ENCODE measurements around the gene NCKAP5L.
A peak's percentile ranks its signal among the peaks of the same experiment; 100 is the strongest.

The NCKAP5L gene

DNA sequence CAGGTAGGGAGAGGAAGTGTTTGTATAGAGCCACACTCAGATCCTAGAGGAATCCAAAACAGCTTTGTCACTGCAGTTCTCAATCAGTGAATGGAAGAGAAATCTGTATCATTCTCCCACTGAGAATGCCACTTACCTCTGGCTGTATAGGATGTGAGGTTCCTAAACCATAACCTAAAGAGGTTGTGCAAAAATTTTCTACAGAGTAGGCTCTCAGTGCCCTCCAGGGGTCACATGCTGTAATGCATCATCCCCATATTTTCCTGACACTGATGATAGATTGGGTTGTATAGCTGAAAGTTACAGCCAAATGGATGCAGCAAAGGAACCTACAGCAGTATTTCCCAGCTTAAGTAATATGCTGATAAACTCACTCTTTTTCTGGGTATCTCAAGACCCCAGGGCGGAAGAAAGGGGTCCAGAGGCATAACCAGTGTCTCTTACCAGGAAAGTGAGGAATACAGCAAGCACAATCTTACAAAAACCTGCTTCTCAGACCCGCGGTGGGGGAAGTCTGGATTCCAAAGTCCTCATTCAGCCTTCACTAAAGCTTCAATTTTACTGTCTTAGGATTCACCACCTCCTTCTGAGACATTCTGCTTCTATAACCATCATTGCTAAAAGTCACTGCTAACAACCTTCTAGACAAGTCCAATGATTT lies 10.9 kb upstream of the NCKAP5L start:
- TF ChIP-seq, protein P1, sequence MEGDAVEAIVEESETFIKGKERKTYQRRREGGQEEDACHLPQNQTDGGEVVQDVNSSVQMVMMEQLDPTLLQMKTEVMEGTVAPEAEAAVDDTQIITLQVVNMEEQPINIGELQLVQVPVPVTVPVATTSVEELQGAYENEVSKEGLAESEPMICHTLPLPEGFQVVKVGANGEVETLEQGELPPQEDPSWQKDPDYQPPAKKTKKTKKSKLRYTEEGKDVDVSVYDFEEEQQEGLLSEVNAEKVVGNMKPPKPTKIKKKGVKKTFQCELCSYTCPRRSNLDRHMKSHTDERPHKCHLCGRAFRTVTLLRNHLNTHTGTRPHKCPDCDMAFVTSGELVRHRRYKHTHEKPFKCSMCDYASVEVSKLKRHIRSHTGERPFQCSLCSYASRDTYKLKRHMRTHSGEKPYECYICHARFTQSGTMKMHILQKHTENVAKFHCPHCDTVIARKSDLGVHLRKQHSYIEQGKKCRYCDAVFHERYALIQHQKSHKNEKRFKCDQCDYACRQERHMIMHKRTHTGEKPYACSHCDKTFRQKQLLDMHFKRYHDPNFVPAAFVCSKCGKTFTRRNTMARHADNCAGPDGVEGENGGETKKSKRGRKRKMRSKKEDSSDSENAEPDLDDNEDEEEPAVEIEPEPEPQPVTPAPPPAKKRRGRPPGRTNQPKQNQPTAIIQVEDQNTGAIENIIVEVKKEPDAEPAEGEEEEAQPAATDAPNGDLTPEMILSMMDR (IDR thresholded peaks at IDR 0.05; ENCODE audit: control extremely low read depth, extremely low read depth, low read depth, missing control alignments): peak; percentile 72
- DNase-seq (ENCODE audit: extremely low spot score): peak; percentile 52
- POLR2A ChIA-PET: interaction anchor here (1.1 kb wide), 1 partner anchor 98 kb away, joined by 4 read pairs; no protein-coding TSS in a partner anchor
- CTCF ChIA-PET: interaction anchor here (0.7 to 7.2 kb wide), 33 partner anchors 11 to 203 kb away, joined by 3 to 81 read pairs (median 5); partner anchors contain the start of genes NCKAP5L and TMBIM6

DNA sequence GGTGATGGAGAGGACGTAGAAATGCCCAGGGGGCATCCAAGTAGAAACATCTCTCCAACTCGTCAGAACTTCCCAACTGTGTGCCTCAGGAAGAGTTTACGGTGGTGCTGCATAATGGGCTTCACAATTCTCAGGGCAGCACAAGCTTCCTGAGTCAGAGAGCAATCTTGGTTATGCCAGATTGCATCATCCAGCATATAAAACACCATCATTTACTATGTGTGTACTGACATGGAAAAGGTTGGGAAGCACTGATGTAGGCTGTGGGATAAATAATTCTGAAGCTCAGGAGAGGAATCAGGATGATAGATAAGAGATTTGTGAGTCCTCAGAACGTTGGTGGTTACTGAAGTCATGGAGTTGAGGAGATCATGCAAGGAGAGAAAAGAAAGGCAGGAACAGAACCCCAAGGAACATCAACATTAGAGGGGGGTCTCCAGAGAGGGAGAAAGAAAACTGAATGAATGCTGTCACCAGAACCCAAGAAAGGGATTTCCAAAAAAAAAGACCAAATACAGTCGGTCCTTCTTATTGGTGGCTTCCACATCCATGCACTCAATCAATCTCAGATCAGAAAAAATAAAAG lies 4.7 kb upstream of the NCKAP5L start:
- TF ChIP-seq, protein P1 (IDR thresholded peaks at IDR 0.05; ENCODE audit: control extremely low read depth, extremely low read depth, low read depth, missing control alignments): no peak
- DNase-seq (ENCODE audit: extremely low spot score): no peak
- ChIA-PET CTCF (interaction anchor here (1.2 to 2.3 kb wide), 4 partner anchors 18 to 92 kb away, joined by 3 to 8 read pairs (median 6); partner anchors contain the start of gene TMBIM6), POLR2A (no interaction called here)

DNA sequence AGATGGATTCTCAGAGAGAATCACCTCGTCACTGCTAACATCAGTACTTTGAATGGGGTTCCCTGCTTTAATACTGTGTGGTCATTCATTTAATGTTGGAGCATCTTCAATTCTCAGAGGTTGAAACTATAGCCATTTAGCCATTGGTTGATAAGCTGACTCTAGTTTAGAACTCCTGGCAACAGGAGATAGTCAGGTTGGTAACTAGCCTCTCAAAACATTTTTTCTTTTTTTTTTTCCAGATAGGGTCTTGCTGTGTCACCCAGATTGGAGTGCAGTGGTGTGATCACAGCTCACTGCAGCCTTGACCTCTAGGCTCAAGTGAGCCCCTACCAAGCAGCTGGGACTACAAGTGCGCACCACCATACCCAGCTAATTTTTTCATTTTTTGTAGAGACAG lies 3.5 kb upstream of the NCKAP5L start:
- CTCF ChIA-PET: interaction anchor here (1.0 to 2.3 kb wide), 7 partner anchors 12 to 136 kb away, joined by 3 to 8 read pairs (median 4); partner anchors contain the start of gene TMBIM6
- POLR2A ChIA-PET: interaction anchor here (0.6 kb wide), 1 partner anchor 114 kb away, joined by 4 read pairs; no protein-coding TSS in a partner anchor
- TF ChIP-seq, protein P1 (IDR thresholded peaks at IDR 0.05; ENCODE audit: control extremely low read depth, extremely low read depth, low read depth, missing control alignments): no peak
- DNase-seq (ENCODE audit: extremely low spot score): no peak

DNA sequence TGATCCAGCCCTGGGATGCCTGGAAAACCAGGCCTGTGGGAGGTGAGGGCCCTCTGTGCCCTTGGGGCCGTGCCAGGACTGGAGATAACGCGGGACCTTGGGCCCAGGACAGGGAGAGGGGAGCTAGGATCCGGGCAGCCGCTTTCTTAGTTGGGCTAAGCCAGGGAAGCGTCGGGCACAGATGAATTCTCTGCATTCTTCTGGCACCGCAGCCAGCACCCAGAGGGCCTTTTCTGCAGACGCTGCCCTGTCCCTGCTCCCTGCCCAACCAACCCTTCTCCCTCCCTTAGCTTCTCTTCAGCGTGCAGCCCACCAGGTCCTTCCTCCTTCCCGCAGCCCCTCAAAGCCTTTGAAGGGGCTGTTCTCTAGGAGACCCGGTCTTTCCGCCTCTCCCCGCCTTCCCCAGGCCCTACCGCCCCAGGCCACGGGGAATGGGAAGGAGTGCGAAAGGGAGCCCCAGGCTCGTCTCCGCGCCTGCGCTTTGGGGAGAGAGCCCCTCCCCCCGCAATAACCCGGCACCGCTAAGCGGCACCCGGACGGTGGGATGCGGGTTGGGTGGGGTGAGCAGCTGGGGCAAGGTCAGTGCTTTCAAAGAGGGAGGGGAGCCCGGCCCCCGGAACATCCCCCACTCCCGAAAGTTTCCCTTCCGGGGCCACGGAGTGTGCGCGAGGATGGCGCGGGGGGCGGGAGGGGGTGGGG lies 663 bp downstream of the NCKAP5L start:
- TF ChIP-seq, protein P1 (IDR thresholded peaks at IDR 0.05; ENCODE audit: control extremely low read depth, extremely low read depth, low read depth, missing control alignments): no peak
- POLR2A ChIA-PET: interaction anchor here (0.8 to 1.9 kb wide), 7 partner anchors 12 to 280 kb away, joined by 3 to 8 read pairs (median 5); partner anchors contain the start of genes BCDIN3D and TMBIM6
- CTCF ChIA-PET: interaction anchor here (0.9 to 5.4 kb wide), 13 partner anchors 8 to 284 kb away, joined by 3 to 55 read pairs (median 5); partner anchors contain the start of genes BCDIN3D and PRPF40B
- peak; percentile 67 for DNase-seq (ENCODE audit: extremely low spot score)

DNA sequence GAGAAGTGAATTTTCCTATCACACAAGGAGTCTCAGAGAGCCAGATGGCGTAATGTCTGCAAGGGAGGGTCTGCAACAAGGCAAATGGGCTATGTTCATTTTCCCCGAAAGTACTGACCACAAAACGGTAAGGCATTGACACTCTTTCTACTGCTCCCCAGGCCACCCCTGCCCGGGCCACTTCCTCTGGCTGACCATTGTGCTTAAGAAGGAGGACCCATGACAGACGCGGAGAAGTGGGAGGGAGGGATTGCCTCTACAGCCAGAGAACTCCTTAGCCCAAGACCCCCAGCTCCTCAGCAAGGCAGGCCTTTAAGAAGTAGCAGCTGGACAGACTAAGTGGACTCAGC lies 1.2 kb downstream of the NCKAP5L start:
- no peak for DNase-seq (ENCODE audit: extremely low spot score)
- ChIA-PET POLR2A (interaction anchor here (1.0 to 1.9 kb wide), 3 partner anchors 11 to 279 kb away, joined by 3 to 7 read pairs (median 3); partner anchors contain the start of gene TMBIM6), CTCF (interaction anchor here (0.9 to 5.4 kb wide), 11 partner anchors 8 to 284 kb away, joined by 3 to 55 read pairs (median 5); partner anchors contain the start of genes BCDIN3D and PRPF40B)
- TF ChIP-seq, protein P1 (IDR thresholded peaks at IDR 0.05; ENCODE audit: control extremely low read depth, extremely low read depth, low read depth, missing control alignments): no peak

DNA sequence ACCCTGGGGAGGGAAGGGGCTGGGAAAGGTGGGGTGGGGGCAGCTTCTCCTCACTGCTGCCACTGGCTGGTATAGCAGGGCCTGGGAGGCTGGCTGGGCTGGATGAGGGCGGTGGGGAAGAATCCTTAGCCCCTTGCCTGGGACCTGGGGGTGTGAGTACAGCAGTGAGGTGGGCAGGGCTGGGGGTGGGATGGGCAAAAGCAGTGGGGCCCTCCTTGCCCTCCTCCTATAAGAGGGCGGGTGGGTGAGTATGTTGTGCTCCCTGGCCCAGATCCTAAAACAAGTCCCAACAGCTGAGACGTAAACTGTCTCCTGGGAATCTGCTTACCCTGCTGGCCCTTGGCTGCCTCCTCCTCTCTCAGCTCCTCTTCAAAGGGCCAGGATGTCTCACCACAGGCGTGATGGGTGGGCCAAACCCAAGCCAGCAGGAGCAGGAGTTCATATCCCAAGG lies 2.2 kb downstream of the NCKAP5L start:
- POLR2A ChIA-PET: no interaction called here
- CTCF ChIA-PET: interaction anchor here (1.0 to 5.4 kb wide), 9 partner anchors 9 to 285 kb away, joined by 3 to 55 read pairs (median 5); partner anchors contain the start of gene PRPF40B
- no peak for DNase-seq (ENCODE audit: extremely low spot score)
- TF ChIP-seq, protein P1 (IDR thresholded peaks at IDR 0.05; ENCODE audit: control extremely low read depth, extremely low read depth, low read depth, missing control alignments): no peak
